Tibial artery (tissue), 4 donors: ENCODE measurements around the gene CSTF3.
A peak's percentile ranks its signal among the peaks of the same experiment; 100 is the strongest.

Experiments used
- DNase-seq, 2 donors: peaks; one replicate each; pipeline ENCODE4 v3.0.0-alpha.2; 2019
- H3K27ac ChIP-seq, 2 donors: fragments of 200-600 bp; sonication (generic) in 1 of 2; 1 replicate in 1 of 2; 2 replicates in 1 of 2; pipeline ENCODE4 v1.5.1; 2018 to 2019; ENCODE audit warnings: mild to moderate bottlenecking in 1 of 2
- H3K27me3 ChIP-seq, 2 donors: fragments of 200-600 bp; sonication (generic) in 1 of 2; one replicate each; pipeline versions ENCODE4 v1.5.1 to v1.6.0; 2016 to 2019
- H3K36me3 ChIP-seq, 3 donors: fragments of 200-600 bp; sonication (generic) in 2 of 3; one replicate each; pipeline ENCODE4 v1.5.1; 2016 to 2019; ENCODE audit warnings: mild to moderate bottlenecking in 2 of 3
- H3K4me1 ChIP-seq, 4 donors: fragments of 200-600 bp; sonication (generic) in 2 of 4; 1 replicate in 3 of 4; 2 replicates in 1 of 4; pipeline ENCODE4 v1.5.1; 2016 to 2019
- H3K4me3 ChIP-seq, 2 donors: fragments of 200-600 bp; sonication (generic) in 1 of 2; 1 replicate in 1 of 2; 2 replicates in 1 of 2; pipeline ENCODE4 v1.5.1; 2018 to 2019; ENCODE audit warnings: mild to moderate bottlenecking in 2 of 2
- H3K9me3 ChIP-seq, 3 donors: fragments of 200-600 bp; sonication (generic) in 1 of 3; one replicate each; pipeline ENCODE4 v1.5.1; 2016 to 2019
- intact Hi-C: fragments of 100-400 bp; cut with DNase I; formaldehyde crosslinking; loops from one replicate; pipeline ENCODE4 v1.15.0; 2023; ENCODE audit warnings: low total_unique reads
- TF ChIP-seq, protein P1 (sequence below), 2 experiments: fragments of 200-600 bp in 1 of 2; fragments of 450-650 bp in 1 of 2; IDR thresholded peaks; one replicate each; pipeline ENCODE4 v1.5.1; 2017 to 2019; ENCODE audit warnings: antibody characterized with exemption in 2 of 2, mild to moderate bottlenecking in 1 of 2, moderate library complexity in 1 of 2

CSTF3 gene

DNA sequence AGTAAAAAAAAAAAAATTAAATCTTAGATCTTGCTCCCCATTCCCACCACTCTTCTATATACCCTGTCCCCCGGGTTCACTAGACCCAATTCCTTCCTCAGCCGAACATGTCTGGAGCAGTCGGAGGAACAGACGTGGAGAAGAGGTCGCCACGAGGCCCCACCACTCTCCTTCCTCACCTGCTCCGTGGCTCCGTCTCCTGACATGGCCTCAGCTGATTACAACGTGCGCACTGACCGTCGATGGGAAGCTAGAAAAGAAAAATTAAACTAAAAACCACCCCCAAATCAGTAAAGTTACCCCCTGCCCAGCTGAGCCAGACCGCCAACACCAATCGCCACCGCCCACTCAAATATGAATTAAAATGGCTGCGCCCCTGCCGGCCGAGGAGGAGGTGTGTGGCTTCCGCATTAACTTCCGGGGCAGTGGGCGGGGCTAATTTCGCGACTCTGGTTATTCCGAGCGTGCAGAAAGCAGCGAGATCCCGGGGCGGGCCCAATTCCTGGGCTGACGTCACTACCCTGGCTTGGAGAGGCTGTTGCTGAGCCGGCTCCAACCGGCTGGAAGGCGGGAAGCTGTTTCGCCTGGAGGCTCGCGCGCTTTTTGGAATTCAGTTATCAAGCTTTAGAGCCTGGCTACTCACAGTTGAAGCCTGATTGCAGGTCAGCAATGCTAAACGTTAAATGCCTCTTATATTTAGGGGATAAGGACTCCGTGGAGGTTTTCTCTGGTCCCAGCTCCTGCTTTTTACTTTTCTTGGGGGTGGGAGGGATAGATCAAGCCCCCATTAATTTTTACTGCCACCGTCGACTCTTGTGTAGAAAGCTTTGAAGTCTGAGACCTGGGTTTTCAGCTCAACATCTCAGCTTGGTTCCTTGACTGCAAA lies at the start of gene CSTF3:
TSS of gene CSTF3 (minus strand) at position 361 of the 886 bp plus-strand sequence. CDS start at position 206, 155 bp downstream.
- peaks cover 0 to 37% (median 16%) of the 10 kb centered on the region in 4 donors for H3K4me1 ChIP-seq
- H3K27ac ChIP-seq: peak within 1 kb of the TSS; percentile 75 to 77
- peak within 1 kb of the TSS; percentile 78 to 82 for H3K4me3 ChIP-seq
- peak; percentile 100 for DNase-seq
- H3K9me3 ChIP-seq: no peaks in the 10 kb centered on the region
- no peaks in the 10 kb centered on the region for H3K36me3 ChIP-seq
- intact Hi-C loops: loop anchor here (2.0 kb wide), 1 partner anchor 97 kb away; no protein-coding TSS in a partner anchor
- TF ChIP-seq, protein P1, sequence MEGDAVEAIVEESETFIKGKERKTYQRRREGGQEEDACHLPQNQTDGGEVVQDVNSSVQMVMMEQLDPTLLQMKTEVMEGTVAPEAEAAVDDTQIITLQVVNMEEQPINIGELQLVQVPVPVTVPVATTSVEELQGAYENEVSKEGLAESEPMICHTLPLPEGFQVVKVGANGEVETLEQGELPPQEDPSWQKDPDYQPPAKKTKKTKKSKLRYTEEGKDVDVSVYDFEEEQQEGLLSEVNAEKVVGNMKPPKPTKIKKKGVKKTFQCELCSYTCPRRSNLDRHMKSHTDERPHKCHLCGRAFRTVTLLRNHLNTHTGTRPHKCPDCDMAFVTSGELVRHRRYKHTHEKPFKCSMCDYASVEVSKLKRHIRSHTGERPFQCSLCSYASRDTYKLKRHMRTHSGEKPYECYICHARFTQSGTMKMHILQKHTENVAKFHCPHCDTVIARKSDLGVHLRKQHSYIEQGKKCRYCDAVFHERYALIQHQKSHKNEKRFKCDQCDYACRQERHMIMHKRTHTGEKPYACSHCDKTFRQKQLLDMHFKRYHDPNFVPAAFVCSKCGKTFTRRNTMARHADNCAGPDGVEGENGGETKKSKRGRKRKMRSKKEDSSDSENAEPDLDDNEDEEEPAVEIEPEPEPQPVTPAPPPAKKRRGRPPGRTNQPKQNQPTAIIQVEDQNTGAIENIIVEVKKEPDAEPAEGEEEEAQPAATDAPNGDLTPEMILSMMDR (IDR thresholded peaks at IDR 0.05): peak; percentile 66 to 79
- no peaks in the 10 kb centered on the region for H3K27me3 ChIP-seq

DNA sequence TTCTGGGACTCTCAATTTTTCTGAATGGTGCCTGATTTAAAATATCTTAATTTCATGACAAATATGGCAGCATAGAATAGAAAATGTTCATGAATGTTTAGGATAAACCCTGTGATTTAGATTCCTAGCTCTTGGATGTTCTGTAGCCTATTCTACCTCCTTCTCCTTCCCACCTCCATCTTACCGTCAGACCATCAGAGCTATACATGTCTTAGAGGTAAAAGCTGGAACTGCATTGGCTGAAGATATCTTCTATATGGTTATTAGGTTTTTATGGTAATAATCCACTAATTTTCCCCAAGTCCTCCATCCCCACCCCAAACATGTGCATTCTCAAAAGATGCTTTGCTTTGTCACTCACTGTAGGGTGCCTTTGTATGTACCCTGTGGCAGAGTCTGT lies 46.9 kb upstream of the CSTF3 start:
- H3K4me3 ChIP-seq: no peak overlapping the region
- no peaks in the 10 kb centered on the region for H3K4me1 ChIP-seq
- TF ChIP-seq, protein P1 (IDR thresholded peaks at IDR 0.05): no peak
- DNase-seq: no peak
- no peaks in the 10 kb centered on the region for H3K27me3 ChIP-seq
- no peak overlapping the region for H3K27ac ChIP-seq
- intact Hi-C loops: no loop called here
- no peaks in the 10 kb centered on the region for H3K9me3 ChIP-seq
- no peaks in the 10 kb centered on the region for H3K36me3 ChIP-seq

- no peak overlapping the region for H3K27ac ChIP-seq
- no peak for DNase-seq
- H3K27me3 ChIP-seq: no peaks in the 10 kb centered on the region
- TF ChIP-seq, protein P1 (IDR thresholded peaks at IDR 0.05): no peak
- H3K9me3 ChIP-seq: no peaks in the 10 kb centered on the region
- intact Hi-C loops: no loop called here
- H3K4me1 ChIP-seq: no peaks in the 10 kb centered on the region
- no peaks in the 10 kb centered on the region for H3K36me3 ChIP-seq
- H3K4me3 ChIP-seq: no peak overlapping the region
Observed at GRCh38 chr11:33207408-33207985, 46.2 kb upstream of the CSTF3 start.

DNA sequence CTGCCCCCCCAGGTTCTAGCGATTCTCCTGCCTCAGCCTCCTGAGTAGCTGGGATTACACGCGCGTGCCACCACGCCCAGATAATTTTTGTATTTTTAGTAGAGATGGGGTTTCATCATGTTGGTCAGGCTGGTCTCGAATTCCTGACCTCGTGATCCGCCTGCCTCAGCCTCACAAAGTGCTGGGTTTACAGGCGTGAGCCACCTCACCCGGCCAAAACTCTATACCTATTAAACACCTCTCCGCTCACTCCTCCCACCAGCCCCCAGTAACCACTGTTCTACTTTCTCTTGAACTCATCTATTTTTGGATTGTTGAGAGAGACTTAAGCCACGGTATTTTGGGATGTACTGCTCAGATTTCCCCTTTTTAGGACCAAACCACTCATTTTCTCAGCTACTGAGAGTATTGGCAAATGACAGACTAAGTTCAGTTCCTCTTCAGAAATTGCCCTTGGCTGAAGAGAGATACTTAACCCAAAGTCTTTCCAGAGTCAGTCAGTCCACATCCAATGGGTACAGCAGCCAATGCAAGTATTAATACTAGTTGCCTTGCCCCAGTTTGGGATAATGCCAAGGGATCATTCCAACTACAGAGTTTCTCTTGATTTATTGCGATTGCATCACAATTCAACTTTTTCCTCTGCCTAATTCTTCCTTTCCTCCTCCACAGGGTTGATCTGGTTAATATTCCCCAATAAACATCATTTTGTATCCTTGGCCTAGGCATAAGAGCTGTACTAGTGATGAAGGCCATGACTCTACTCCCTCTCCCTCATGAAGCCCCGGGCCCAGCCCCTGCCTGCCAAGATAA lies 36.8 kb upstream of the CSTF3 start:
- DNase-seq: no peak
- H3K9me3 ChIP-seq: no peaks in the 10 kb centered on the region
- H3K36me3 ChIP-seq: no peaks in the 10 kb centered on the region
- no peaks in the 10 kb centered on the region for H3K4me1 ChIP-seq
- intact Hi-C loops: no loop called here
- H3K27me3 ChIP-seq: no peaks in the 10 kb centered on the region
- no peak overlapping the region for H3K4me3 ChIP-seq
- TF ChIP-seq, protein P1 (IDR thresholded peaks at IDR 0.05): no peak
- no peak overlapping the region for H3K27ac ChIP-seq

GRCh38 chr11:33195462-33196173 lies 34.3 kb upstream of the CSTF3 start:
- no peaks in the 10 kb centered on the region for H3K9me3 ChIP-seq
- TF ChIP-seq, protein P1 (IDR thresholded peaks at IDR 0.05): no peak
- DNase-seq: no peak
- intact Hi-C loops: no loop called here
- H3K36me3 ChIP-seq: no peaks in the 10 kb centered on the region
- H3K4me1 ChIP-seq: no peaks in the 10 kb centered on the region
- no peak overlapping the region for H3K27ac ChIP-seq
- no peaks in the 10 kb centered on the region for H3K27me3 ChIP-seq
- no peak overlapping the region for H3K4me3 ChIP-seq
